Astrocyte (in vitro differentiated cells and primary cell): Measurements from ENCODE around the gene CABP7. TPM values are rescaled to one million over a fixed set of nuclear protein-coding genes. Genes with fewer than 3 reads are reported as not detected.

ENCODE experiments used
- DNase-seq: peaks from one replicate; pipeline ENCODE4 v3.0.0-alpha.2; 2010; ENCODE audit warnings: low read depth
- FAIRE-seq: peaks from 2 replicates; lab custom pipeline; 2011; peaks lifted over from hg19 to GRCh38; lab: Jason Lieb, UNC
- H2AFZ ChIP-seq: 2 replicates; pipeline ENCODE4 v1.6.0; 2012; ENCODE audit warnings: low read depth, low read length, inconsistent platforms
- H3K27ac ChIP-seq: 2 replicates; pipeline ENCODE4 v1.5.1; 2011; ENCODE audit warnings: low read depth, low read length, inconsistent platforms
- H3K27me3 ChIP-seq: 2 replicates; pipeline ENCODE4 v1.6.0; 2011; ENCODE audit warnings: low read length, inconsistent platforms; ENCODE audit not compliant: insufficient read depth
- H3K36me3 ChIP-seq: 2 replicates; pipeline ENCODE4 v1.5.1; 2011; ENCODE audit warnings: low read length, inconsistent platforms; ENCODE audit not compliant: insufficient read depth
- H3K4me1 ChIP-seq: 2 replicates; pipeline ENCODE4 v1.5.1; 2011; ENCODE audit warnings: low read length, inconsistent platforms; ENCODE audit not compliant: insufficient read depth
- H3K4me2 ChIP-seq: 2 replicates; pipeline ENCODE4 v1.6.0; 2012; ENCODE audit warnings: low read length, inconsistent platforms
- H3K4me3 ChIP-seq: 2 replicates; pipeline ENCODE4 v1.5.1; 2011; ENCODE audit warnings: low read depth, mild to moderate bottlenecking, low read length, inconsistent platforms; ENCODE audit not compliant: insufficient read depth
- H3K79me2 ChIP-seq: 2 replicates; pipeline ENCODE4 v1.6.0; 2012; ENCODE audit warnings: mild to moderate bottlenecking, low read length, inconsistent platforms; ENCODE audit not compliant: insufficient read depth
- H3K9ac ChIP-seq: 2 replicates; pipeline ENCODE4 v1.6.0; 2012; ENCODE audit warnings: mild to moderate bottlenecking, low read length, inconsistent platforms
- H3K9me3 ChIP-seq: 2 replicates; pipeline ENCODE4 v1.5.1; 2012; ENCODE audit warnings: low read depth, mild to moderate bottlenecking, low read length, inconsistent platforms; ENCODE audit not compliant: insufficient read depth
- H4K20me1 ChIP-seq: 2 replicates; pipeline ENCODE4 v1.6.0; 2012; ENCODE audit warnings: low read length, inconsistent platforms; ENCODE audit not compliant: insufficient read depth
- H3K27ac Mint-ChIP-seq: one replicate; pipeline ENCODE4 v1.8.0; 2021; ENCODE audit warnings: mild to moderate bottlenecking, mixed read lengths; ENCODE audit not compliant: unreplicated experiment
- H3K27me3 Mint-ChIP-seq: one replicate; pipeline ENCODE4 v1.8.0; 2021; ENCODE audit warnings: low read depth, mixed read lengths; ENCODE audit not compliant: unreplicated experiment
- H3K36me3 Mint-ChIP-seq: one replicate; pipeline ENCODE4 v1.8.0; 2021; ENCODE audit warnings: low read depth, mixed read lengths; ENCODE audit not compliant: unreplicated experiment
- H3K4me1 Mint-ChIP-seq: one replicate; pipeline ENCODE4 v1.8.0; 2021; ENCODE audit warnings: low read depth, mixed read lengths; ENCODE audit not compliant: unreplicated experiment
- H3K4me3 Mint-ChIP-seq: one replicate; pipeline ENCODE4 v1.8.0; 2021; ENCODE audit warnings: mild to moderate bottlenecking, moderate library complexity, mixed read lengths; ENCODE audit not compliant: unreplicated experiment
- H3K9me3 Mint-ChIP-seq: one replicate; pipeline ENCODE4 v1.8.0; 2021; ENCODE audit warnings: mild to moderate bottlenecking, mixed read lengths; ENCODE audit not compliant: unreplicated experiment
- EZH2 ChIP-seq: IDR thresholded peaks from 2 replicates; pipeline ENCODE4 v1.6.1; 2012; ENCODE audit warnings: mild to moderate bottlenecking, low read length, inconsistent platforms; ENCODE audit not compliant: insufficient read depth
- total RNA-seq: library from RNA; stranded (reverse); gene quantifications from 2 replicates; pipeline ENCODE4 v1.2.1, GENCODE V29; 2021
- TF ChIP-seq, protein P1 (sequence below): IDR thresholded peaks from 2 replicates; pipeline ENCODE4 v1.5.1; 2011; ENCODE audit warnings: low read depth, mild to moderate bottlenecking, inconsistent platforms, low read length, moderate library complexity; ENCODE audit not compliant: insufficient read depth

CABP7 gene
- total RNA-seq, 1 donor from 2014 or later: not detected

GRCh38 chr22:29756341-29756740 is 36.5 kb downstream of the CABP7 start:
- Mint-ChIP-seq H3K36me3 (peaks cover 3% of the 10 kb centered on the region), H3K27ac (no peak overlapping the region), H3K27me3 (no peaks in the 10 kb centered on the region), H3K4me3 (no peak overlapping the region), H3K4me1 (peaks cover 2% of the 10 kb centered on the region), H3K9me3 (no peaks in the 10 kb centered on the region)
- H3K9me3 ChIP-seq: no peaks in the 10 kb centered on the region
- H3K4me1 ChIP-seq: no peaks in the 10 kb centered on the region
- H3K27me3 ChIP-seq: no peaks in the 10 kb centered on the region
- H3K4me2 ChIP-seq: no peak overlapping the region
- no peaks in the 10 kb centered on the region for H3K36me3 ChIP-seq
- TF ChIP-seq EZH2: no peak
- TF ChIP-seq, protein P1, sequence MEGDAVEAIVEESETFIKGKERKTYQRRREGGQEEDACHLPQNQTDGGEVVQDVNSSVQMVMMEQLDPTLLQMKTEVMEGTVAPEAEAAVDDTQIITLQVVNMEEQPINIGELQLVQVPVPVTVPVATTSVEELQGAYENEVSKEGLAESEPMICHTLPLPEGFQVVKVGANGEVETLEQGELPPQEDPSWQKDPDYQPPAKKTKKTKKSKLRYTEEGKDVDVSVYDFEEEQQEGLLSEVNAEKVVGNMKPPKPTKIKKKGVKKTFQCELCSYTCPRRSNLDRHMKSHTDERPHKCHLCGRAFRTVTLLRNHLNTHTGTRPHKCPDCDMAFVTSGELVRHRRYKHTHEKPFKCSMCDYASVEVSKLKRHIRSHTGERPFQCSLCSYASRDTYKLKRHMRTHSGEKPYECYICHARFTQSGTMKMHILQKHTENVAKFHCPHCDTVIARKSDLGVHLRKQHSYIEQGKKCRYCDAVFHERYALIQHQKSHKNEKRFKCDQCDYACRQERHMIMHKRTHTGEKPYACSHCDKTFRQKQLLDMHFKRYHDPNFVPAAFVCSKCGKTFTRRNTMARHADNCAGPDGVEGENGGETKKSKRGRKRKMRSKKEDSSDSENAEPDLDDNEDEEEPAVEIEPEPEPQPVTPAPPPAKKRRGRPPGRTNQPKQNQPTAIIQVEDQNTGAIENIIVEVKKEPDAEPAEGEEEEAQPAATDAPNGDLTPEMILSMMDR: no peak
- H3K79me2 ChIP-seq: no peaks in the 10 kb centered on the region
- H2AFZ ChIP-seq: no peak overlapping the region
- FAIRE-seq (no peak), DNase-seq (no peak)
- no peak overlapping the region for H3K9ac ChIP-seq
- H3K27ac ChIP-seq: no peak overlapping the region
- H3K4me3 ChIP-seq: no peak overlapping the region
- peaks cover 11% of the 10 kb centered on the region for H4K20me1 ChIP-seq

DNA sequence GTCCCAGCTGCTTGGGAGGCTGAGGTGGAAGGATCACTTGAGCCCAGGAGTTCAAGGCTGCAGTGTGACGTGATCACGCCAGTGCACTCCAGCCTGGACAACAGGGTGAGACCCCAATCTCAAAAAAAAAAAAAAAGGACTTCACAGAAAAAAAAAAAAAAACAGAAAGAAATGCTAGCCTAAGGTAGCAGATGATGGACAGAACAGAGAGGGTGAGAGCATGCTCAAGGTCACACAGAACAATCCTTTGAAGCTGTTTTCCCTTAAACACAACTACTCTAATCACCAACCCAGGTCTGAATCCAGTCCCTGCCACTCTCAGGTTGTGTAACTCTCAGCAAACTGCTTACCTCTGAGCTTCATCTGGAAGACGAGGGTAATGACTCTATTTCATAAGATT is 37.3 kb downstream of the CABP7 start:
- Histone ChIP-seq H3K4me3 (no peak overlapping the region), H3K27ac (no peak overlapping the region), H3K4me2 (no peak overlapping the region), H4K20me1 (peaks cover 11% of the 10 kb centered on the region), H3K4me1 (no peaks in the 10 kb centered on the region), H3K9me3 (no peaks in the 10 kb centered on the region), H3K79me2 (no peaks in the 10 kb centered on the region), H3K27me3 (no peaks in the 10 kb centered on the region), H2AFZ (no peak overlapping the region), H3K9ac (no peak overlapping the region), H3K36me3 (no peaks in the 10 kb centered on the region)
- Mint-ChIP-seq H3K4me1 (peaks cover 2% of the 10 kb centered on the region), H3K36me3 (peaks cover 3% of the 10 kb centered on the region), H3K27me3 (no peaks in the 10 kb centered on the region), H3K27ac (no peak overlapping the region), H3K9me3 (no peaks in the 10 kb centered on the region), H3K4me3 (no peak overlapping the region)
- FAIRE-seq: no peak
- no peak for TF ChIP-seq EZH2
- TF ChIP-seq, protein P1: no peak
- no peak for DNase-seq

DNA sequence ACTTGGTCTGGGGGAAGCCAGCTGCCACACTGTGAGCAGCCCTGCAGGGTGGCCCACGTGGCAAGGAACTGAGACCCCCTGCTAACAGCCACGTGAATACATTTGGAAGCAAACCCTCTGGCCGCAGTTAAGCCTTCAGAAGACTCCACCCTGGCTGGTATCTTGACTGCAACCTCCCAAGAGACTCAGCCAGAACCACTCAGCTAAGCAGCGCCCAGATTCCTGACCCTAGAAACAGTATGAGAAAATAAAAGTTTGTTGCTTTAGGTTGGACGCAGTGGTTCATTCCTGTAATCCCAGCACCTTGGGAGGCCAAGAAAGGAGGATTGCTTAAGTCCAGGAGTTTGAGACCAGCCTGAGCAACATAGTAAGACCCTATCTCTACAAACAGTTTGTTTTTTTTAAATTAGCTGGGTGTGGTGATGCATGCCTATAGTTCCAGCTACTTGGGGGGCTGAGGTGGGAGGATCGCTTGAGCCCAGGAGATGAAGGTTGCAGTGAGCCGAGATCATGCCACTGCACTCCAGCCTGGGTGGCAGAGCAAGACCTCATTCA is 38.3 kb downstream of the CABP7 start:
- Histone ChIP-seq H4K20me1 (peaks cover 11% of the 10 kb centered on the region), H3K4me2 (no peak overlapping the region), H3K79me2 (no peaks in the 10 kb centered on the region), H2AFZ (no peak overlapping the region), H3K36me3 (no peaks in the 10 kb centered on the region), H3K27me3 (no peaks in the 10 kb centered on the region), H3K4me3 (no peak overlapping the region), H3K4me1 (no peaks in the 10 kb centered on the region), H3K27ac (no peak overlapping the region), H3K9ac (no peak overlapping the region), H3K9me3 (no peaks in the 10 kb centered on the region)
- Mint-ChIP-seq H3K4me1 (peaks cover 2% of the 10 kb centered on the region), H3K9me3 (no peaks in the 10 kb centered on the region), H3K4me3 (no peak overlapping the region), H3K36me3 (peaks cover 3% of the 10 kb centered on the region), H3K27me3 (no peaks in the 10 kb centered on the region), H3K27ac (no peak overlapping the region)
- no peak for FAIRE-seq
- no peak for DNase-seq
- TF ChIP-seq EZH2: no peak
- TF ChIP-seq, protein P1: no peak
